GM12873 (cell line): ENCODE results near the gene CHST1.

Experiments used
- TF ChIP-seq, protein P1 (sequence below): IDR thresholded peaks from 2 replicates; pipeline ENCODE4 v1.5.1; 2012; ENCODE audit warnings: low read depth, mild to moderate bottlenecking, moderate library complexity, low read length, control low read depth; ENCODE audit not compliant: insufficient read depth; ENCODE audit errors: missing control alignments

The CHST1 gene

DNA sequence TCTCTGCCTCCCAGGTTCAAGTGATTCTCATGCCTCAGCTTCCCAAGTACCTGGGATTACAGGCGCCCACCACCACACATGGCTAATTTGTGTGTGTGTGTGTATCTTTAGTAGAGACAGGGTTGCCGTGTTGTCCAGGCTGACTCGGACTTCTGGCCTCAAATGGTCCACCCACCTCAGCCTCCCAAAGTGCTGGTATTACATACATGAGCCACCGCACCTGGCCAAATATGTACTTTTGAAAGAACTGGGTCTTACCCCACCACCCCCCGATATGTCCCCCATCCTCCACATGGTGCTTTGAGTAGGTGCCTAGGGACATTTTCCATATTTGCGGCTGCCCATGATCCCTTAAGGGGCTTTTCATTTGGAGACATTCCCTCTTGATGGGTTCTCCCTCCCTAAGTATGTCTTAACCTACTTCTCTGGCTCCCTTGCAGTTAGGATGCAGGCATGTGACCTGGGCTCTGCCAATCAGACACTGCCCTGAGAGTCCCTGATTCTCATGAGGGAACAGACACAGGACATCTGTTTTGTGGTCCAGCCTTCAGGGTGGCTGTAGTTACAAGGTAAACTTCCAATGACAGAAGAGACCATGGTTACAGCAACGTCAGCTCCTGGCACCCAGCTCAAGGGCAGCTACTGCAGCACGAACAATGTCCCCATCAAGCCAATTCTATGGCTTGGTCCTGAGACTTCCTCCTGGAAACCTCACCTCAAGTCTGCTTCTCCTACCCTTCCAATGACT, 48.4 kb downstream of the CHST1 start:
- TF ChIP-seq, protein P1, sequence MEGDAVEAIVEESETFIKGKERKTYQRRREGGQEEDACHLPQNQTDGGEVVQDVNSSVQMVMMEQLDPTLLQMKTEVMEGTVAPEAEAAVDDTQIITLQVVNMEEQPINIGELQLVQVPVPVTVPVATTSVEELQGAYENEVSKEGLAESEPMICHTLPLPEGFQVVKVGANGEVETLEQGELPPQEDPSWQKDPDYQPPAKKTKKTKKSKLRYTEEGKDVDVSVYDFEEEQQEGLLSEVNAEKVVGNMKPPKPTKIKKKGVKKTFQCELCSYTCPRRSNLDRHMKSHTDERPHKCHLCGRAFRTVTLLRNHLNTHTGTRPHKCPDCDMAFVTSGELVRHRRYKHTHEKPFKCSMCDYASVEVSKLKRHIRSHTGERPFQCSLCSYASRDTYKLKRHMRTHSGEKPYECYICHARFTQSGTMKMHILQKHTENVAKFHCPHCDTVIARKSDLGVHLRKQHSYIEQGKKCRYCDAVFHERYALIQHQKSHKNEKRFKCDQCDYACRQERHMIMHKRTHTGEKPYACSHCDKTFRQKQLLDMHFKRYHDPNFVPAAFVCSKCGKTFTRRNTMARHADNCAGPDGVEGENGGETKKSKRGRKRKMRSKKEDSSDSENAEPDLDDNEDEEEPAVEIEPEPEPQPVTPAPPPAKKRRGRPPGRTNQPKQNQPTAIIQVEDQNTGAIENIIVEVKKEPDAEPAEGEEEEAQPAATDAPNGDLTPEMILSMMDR = no peak

DNA sequence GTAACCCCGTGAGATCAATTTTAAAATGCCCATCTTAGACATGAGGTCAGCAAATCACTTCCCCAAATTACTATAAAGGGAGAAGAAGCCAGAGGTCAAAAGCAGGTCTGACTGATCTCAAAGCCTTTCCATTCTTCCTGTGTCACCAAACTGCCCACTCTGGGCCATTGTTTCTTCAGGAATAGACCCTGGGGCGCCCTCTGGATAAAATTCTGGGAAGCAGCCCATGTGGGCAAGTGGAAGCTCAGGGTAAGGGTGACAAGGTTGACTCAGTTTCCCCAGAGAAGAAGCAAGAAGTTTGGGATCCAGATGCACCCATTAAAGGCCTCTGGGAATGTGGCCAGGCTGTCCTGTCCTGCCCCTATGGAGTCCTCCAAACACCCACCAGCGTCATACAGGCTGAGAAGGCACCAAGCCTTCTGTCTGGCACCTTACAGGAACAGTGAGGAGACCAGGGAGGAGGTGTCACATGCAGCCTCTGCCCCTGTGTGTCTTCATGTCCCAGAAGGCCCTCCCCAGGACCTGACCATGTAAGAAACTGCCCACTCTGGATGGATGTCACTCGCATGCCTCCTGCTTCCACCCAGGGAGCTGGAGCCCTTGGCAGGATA, 50.1 kb downstream of the CHST1 start:
- TF ChIP-seq, protein P1 = no peak

DNA sequence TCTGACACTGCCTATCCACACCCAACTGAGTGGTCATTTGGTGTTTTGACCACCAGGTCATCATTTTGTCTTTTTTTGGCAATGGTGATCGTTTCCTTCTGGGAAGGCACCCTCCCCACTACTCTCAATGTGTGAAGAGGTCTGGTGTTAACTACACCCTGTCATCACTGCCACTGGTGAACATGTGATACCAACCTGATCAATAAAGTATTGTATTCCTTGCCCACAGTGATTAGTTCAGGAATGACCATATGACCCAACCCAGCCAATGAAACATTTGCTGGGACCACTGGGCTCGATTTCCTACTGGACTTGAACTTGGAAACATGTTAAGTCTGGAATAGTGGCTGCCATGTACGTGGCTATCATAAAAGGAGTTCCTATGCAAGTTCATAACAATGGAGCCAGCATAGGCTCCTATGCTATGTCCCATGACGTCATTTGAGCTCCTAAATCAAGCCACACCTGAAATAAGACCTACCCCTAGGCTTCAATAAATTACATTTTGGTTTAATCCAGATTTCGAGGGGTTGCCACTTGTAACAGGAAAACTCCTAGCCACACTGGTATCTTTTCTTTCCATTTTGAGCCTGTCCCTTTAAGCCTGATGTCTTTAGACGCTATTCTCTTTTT, 51.1 kb downstream of the CHST1 start:
- TF ChIP-seq, protein P1 = no peak

DNA sequence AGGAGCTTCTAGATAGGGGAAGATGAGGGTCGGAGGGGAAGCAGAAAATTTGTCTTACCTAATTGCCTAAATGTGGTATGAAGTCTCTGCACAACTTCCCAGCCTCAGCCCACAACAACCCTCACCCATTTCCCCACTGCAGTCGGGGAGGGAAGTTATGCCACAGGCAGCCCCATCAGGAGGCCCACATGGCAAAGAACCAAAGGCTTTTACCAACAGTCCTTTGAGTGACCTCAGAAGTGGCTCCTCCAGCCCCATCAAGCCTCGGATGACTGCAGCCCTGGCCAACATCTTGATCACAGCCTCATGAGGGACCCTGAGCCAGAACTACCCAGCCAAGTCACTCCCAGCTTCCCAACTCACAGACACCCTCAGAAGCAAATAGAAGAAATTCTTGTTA, 54.8 kb downstream of the CHST1 start:
- TF ChIP-seq, protein P1 = no peak

DNA sequence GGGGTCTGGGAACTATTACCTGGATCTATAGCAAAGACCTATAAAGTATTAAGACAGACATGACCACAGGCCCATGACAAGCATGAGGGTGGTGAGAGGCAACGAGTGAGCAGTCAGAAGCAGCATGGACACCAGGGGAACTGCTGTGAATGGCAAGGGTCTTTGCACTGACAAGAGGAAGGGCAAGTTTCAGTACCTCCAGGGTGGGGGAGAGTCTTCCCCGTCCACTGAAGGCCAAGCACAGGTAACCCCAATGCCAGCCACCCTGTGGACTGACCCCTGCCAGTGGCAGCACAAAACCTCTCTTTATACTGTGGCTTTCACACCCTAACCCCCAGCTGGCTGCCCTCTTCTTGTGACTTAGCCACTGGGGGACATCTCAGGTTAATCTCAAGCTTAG, 55.5 kb downstream of the CHST1 start:
- TF ChIP-seq, protein P1 = no peak

DNA sequence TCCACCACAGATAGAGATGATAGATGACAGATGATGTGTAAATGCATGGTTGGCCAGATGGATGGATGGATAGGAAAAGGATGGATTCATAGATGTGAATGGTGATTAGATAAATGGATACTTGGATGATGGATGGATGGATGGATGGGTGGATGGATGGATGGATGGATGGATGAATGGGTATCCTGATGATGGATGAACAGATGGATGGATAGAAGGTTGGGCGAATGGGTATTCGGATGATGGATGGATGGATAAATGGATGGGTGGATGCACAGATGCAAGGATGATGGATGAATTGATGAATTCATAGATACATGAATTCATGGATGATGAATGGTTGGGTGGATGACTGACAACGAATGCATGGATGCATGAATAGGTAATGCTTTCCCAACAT, 56.1 kb downstream of the CHST1 start:
- TF ChIP-seq, protein P1 = no peak

DNA sequence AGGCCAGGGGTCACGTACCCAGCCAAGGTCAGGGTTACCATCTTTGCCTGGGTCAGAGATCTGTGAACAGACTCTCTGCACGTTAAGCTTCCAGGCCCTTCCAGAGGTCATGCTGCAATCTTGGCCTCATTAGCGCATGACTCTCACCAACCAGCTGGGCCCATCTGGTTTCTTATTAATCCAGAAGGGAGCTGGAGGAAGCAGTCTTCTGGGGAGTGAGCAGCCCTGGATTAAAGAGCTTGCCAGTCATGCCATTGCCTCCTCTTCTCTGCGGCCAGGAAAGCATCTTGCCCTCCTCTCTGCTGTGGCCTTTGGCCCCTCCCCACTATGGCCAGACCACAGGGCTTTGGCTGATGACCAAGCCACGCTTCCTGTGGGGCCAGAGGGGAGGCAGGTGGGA, 57.4 kb downstream of the CHST1 start:
- TF ChIP-seq, protein P1 = no peak
